Pulmonary artery endothelial cell (primary cell): ENCODE data around the gene TBC1D16. TPM values are rescaled to one million over a fixed set of nuclear protein-coding genes. Genes with fewer than 3 reads are reported as not detected.

Experiments used
- DNase-seq: peaks from one replicate; pipeline ENCODE4 v3.0.0-alpha.2; 2011; ENCODE audit warnings: low read depth, low spot score
- total RNA-seq: library from RNA; depleted of rRNA; stranded (reverse); fragments of >200 nt; gene quantifications from 2 replicates; pipeline ENCODE4 v1.2.3, GENCODE V29; 2014

TBC1D16 gene
- total RNA-seq, 1 donor from 2014 or later: 41.1 TPM

DNA sequence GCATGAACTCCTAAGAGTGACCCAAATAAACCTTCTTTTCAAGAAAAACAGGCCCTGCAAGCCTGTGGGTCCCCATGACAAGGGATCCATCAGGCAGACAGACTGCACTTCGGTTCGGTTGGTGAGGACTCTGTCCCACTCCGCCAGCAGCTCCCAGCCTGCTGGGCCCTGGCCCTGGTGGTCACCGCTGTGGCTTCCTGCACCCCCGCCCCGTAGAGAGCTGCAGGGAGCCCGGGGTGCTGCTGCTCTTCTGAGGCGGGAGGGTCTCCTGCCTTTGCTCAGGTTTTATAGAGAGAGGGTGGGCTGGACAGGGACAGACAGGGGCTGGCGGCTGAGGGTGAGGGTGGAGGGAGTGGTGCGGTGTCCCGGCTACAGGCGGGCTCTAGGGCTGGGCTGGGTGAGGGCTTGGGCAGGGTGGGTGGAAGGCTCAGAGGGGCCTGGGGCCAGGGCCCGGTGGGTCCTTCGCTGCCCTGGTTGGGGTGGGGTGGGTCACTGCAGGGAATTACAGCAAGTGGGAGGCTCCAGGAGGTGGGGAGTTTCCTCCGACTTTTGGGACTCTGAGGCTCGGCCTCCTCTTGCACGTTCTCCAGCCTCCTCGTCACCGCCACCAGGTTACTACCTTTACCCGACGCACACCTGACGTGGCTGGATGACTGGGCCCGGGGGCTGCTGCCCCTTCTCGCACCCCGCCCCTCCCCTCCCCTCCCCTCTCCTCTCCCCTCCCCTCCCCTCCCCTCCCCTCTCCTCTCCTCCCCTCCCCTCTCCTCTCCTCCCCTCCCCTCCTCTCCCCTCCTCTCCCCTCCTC is 106.2 kb downstream of the TBC1D16 start:
- DNase-seq: no peak

DNA sequence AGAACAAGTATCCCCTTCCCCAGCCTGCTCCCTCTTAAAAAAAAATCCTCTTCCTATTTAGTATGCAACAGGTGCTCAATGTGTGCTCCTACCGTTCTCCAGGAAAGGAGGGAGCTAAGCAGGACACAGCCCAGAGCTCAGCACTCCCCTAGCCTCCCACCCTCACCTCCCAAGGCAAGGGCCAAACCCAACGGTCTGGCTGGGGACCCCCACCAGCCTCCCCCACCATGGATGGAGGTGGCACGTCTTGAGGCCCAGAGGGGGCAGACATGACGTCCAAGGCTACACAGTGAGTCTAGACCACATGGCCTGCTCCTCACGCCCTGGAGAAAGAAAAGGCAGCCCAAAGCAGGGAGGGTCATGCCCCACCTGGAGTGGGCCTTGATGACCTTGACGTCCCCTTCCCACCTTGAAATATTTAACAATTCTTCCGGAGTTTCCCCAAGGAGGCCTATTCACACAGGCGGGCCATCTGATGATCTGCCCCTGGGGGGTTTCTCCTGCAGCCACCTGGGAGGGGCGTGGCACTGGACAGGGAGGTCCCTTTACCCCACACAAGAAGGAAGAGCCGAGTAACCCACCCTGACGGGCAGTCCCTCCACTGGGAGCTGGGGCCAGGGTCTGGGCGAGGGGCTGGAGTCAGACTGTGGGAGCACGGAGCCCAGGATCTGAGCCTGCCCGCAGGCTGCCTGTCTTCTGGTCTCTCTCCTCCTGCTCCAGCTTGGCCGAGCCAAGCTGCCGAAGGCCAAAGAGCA is 107.0 kb downstream of the TBC1D16 start:
- no peak for DNase-seq

DNA sequence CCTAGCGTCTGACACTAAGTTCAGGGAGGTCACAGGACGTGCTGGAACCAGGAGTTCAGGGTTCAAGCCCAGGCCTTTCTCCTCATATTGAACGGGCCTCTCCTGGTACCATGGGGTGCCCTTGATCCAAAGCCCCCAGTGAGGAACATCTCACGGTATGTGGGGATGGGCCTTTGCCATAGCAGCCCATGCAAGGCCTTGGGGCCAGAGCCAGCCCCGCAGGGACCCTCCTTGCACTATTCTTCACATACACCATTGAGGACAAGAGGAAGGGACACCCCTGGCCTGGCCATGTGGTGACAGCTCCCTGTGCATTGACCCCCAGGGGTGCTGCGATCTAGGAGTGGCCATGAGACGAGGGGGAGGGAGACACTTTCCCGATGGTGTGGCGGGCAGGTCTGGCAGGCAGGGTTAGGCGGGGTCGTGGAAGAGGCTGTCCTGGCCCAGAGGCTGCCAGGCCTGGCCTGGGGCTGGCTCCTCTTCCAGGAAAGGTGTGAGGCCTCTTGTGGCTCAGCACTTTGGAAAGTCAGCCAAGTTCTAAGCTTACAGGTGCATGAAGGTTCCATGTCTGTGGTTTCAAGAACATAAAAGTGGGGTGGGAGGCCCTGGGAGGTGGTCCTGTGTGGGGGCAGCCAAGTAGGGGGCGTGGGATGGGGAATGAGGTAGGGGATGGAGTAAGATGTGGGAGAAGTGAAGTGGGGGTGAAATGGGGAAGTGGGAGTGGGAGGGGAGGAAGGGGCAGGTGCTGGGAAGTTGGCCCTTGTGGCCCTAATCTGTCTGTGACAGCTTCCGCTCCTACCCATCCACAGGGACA is 107.8 kb downstream of the TBC1D16 start:
- no peak for DNase-seq

DNA sequence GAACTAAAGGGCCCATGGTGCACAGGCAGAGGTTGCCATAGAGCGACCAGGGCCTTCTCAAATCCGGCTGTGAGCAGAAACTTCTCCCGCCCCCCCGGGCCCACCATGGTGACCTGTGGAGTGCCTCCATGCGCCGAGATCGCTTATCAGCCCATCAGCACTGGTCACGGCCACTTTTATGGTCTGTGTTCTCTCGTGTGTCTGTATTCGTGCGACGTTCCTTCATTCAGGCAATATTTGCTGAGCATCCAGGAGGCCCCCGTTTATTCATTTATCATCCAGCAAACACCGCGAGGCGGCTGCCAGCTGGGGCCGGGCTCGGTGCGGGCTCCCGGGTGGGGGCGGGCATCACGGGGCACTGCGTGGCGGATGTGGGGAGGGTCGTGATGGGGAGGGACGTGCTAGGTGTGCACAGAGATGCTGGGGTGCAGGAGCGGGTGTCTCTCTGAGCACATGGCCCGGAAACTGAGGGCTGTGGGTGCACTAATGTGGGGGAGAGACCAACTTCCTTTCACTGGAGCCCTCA is 108.5 kb downstream of the TBC1D16 start:
- DNase-seq: no peak

DNA sequence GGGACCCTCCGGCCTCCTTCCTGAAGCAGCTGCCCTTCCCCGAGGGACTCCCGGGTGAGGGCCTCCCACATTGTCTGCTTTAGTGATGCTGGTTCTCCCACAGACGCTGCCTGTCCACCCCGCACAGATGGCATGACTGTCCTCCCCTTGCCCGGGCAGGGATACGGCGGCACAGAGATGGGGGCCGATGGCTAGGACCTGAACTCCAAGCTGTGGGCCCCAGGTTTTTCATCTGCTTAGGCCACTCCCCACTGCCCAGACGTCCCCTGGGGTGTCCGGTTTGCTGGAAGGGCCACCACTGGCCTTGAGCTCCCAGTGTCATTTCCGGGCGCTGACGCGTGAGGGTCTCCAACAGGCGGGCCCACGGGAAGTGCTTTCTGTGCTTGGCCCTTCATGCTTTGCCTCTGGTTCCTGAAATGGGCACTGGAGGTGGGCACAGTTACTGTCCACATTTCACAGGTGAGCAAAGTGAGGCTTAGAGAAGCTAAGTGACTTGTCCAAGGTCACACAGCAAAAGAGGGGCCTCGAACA is 109.0 kb downstream of the TBC1D16 start:
- DNase-seq: no peak

DNA sequence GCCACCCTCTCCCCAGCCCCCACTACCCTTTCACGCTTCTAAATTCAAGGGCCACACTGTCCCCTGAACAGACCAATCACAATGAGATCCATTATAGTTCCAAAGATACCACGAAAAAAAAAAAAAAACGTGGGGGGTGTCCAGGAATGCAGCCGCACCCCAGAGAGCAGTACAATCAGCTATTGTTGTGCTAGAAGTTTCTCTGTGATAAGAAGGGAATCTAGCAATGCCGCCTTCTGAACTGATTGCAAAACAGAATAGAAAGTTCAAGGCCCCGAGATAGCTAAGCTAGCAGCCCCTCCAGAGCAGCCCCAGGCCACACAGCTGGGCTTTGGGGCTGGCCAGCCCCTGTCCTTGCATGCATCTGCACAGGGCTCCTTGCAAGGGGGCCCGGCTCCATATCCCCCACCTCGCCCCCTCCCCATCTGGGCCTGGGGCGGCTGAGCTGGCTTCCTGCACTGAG is 109.5 kb downstream of the TBC1D16 start:
- DNase-seq: no peak

DNA sequence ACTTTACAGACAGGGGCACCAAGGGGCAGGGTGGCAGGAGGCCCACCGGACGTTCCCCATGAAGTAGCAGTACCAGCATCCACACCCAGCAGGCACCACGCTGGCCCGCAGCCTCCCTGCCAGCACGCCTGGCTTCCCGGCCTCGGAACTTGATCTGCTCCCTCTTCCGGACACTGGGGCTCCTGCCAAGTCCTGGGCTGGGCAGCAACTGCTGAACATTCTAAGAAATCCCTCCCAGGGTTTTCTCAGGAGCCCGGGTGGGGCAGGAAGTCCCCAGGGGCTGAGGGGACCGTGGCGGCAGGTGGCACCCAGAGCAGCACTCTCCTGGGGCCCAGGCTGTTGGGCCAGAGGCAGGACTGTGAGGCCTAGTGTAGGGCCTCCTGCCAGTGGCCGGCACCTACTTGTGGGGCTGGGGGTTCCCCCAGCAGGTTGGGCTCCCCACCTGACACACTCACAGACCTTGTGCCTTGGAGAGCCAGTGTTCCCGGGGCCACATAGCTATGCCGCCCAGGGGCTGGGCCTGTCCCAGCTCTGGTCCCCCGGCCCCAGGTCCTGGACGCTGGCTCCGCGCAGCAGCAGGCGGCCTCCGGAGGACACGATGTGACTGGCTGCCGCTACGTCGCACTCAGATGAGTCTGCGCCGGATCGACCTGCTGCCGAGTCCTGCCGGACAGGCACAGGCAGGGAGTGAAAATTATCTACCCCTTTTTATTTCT is 110.3 kb downstream of the TBC1D16 start:
- DNase-seq: no peak

DNA sequence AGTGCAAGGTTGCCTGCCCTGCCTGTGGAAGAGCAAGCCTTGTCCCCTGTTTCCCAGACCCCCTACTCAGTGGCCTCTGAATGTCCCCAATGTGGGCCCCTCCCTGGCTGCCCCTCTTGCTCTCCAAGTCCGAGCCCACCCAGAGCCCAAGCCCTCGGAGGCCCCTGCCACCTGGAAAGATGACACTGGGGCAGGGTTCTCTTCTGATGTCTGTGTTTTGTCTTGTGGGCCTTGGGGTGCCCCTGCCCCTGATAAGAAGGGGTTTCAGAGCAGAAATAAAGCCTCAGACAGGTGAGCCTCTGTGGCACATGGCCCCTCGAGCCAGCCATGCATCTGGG is 111.1 kb downstream of the TBC1D16 start:
- DNase-seq: no peak

DNA sequence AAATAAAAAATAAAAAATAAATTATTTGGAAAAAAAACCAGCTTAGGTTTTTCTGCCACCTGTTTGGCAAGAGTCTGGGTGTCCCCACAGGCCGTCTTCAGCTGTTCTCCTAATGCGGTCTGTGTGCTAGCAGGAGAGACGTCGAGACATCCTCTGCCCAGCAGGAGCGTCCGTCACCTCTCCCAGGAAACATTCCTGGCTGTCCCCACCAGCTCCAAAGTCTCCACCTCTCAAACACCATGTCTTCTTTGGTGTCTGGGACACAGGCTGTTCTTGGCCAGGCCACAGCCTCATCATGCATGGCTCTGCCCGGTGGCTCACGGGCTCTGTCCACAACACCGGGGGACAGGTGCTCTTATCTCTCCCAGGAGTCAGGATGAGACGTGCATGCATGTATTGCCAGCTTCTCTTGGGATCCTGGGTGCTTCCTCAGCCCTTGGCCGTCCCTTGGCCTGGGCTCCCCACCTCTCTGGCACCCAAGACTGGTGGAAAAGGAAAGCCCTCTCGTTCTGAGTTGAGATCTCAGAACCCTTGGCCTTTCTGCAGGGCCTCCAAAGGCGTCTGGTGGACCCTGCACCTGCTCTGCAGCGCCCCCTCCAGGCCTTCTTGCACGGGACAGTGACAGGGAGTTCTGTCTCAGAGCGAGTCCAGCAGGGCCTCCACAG is 111.6 kb downstream of the TBC1D16 start:
- no peak for DNase-seq

DNA sequence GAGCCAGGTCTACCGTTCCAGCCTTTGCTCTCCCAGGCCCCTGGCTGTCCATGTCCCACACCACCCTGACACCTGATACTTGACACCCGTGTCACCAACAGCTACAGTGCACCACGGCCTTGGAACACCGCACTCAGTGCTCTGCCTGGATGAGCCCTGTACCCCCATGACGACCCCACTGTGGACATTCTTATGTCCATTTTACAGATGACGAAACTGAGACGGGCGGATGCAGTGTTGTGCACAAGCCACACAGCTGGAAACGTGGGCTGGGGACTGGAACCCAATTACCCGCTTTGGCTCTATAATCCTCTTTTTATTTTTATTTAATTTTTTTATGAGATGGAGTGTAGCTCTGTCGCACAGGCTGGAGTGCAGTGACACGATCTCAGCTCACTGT is 112.9 kb downstream of the TBC1D16 start:
- no peak for DNase-seq

DNA sequence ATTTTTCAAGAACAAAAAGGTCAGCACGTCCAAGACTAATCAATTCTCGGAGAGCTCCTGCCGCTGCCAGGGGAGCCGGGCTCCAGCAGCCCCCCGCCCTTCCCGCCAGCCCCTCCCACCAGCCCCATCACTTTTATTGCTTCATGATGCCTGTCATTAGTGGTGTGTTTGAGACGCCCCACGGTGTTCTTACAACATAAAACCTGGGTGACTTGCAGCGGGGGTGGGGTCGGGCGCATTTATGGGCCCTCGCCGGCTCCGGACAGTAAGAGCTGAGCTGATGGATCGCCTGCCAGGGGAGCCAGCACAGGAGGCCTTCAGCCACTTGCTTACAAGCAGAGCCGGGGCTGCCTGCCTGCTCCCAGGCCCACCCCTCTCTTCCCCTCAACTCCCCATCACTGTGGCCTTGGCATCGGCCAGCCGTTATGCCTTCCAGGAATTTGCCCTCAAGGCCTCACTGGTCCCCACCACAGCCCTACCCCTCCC is 113.5 kb downstream of the TBC1D16 start:
- DNase-seq: no peak

DNA sequence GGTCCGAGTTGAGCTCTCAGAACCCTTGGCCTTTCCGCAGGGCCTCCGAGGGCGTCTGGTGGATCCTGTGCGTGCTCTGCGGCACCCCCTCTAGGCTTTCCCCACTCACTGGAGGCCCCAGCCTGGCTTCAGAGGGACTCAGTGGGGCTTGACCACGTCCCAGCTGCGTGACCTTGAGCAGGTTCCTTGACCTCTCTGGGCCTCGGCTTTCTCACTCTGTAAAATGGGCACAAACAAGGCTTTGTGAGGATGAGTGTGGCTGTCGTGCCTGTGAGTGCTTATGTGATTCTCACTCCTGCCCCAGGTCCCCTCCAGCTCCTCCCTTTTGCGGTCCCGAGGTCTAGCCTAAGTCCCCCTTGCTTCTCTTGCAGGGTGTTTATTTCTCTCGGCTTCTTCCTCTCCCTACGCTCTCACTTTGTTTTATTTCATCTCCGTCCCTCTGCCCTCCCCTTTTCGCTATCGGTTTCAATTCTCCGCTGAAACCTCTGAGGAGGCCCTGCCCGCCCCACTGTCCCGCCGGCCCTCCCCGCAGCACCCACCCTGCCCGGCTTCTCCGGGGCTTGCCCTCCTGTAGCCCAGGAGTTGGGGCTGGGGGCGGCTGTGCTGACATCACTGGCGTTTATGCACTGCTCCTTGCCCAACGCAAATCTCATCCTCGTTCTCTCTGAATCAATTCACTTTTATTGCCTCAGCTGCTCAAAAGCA is 114.1 kb downstream of the TBC1D16 start:
- DNase-seq: no peak

DNA sequence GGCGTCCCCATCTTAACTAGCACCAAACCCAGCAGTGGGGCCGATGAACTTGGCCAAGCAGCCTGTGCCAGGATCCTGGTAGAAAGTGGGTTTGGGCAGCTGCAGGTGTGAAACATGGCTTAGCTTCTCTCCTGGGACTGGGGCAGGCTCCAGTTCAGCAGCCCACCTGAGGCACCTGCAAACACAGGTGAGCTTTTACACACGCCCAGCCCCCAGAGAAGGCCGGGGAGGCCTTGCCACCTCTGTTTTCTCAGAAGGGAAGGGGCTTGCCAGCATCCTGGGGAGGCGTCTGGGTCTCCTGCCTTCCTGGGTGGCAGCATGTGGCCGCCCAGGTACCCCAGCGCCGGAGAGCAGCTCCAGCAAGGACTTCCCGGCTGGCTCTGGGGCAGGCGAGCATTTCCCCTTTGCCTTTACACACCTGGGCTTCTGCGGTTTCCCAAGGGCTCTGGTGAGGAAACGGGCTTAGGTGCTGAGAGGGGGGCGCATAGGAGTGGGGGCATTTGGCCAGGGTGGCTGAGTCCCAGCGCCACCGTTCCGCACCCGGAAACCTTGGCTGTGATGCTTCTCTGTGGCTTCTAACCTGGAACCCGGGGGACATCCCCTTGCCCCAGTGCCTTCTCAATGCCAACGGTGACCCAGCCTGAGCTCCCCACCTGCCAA is 114.8 kb downstream of the TBC1D16 start:
- DNase-seq: no peak

DNA sequence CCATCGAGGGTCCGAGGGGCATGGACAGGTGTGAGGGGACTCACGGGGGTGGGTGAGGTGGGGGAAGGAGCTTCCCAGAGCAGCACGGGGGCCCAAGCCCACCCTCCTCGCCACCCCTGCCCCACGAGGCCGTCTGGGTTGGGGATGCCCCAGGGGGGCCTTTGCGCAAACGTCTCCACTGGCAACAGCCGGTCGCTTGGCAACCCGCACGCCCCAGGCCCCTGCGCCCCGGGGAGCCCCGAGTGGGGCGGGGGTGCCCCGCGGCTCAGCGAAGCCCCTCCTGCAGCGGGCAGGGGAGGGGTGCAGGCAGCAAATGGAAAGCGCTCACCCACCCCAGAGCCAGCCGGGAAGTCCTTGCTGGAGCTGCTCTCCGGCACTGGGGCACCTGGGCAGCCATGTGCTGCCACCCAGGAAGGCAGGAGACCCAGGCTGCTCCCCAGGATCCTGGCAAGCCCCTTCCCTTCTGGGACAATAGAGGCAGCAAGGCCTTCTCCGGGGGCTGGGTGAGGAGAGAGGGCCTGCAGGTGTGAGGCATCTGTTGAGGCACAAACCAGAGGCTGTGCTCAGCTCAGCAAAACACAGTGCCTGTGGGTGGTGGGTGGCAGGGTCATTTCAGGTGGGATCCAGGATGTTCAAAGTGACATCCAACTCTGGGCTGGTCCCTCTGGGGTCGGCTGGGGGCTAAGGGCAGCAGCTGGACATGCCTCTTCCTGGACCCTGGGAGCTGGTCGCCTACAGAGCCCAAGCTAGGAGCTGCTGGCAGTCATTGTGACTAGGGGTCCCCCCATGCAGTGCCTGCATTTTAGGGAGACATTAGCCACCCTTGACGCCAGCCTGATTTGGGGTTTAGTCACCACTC is 115.6 kb downstream of the TBC1D16 start:
- no peak for DNase-seq

DNA sequence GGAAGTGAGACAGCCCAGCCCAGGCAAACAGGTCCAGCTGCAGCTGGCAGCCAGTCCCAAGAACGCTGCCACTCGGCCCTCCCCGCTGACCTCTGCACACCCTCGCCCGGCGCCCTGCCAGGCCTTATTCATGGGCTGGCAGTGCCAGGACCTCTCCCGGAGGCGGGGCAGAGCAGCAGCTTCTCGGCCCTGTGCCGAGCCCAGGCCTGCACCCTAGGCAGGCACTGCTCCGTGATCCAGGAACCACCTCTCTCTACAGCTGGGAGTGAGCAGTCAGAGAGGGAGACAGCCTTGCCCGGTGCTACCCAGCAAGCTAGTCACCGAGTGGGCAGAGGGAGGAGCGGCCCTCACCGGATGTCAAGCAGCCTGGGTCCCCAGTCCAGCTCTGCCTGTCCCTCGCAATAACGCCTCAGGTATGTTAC is 116.5 kb downstream of the TBC1D16 start:
- DNase-seq: no peak

DNA sequence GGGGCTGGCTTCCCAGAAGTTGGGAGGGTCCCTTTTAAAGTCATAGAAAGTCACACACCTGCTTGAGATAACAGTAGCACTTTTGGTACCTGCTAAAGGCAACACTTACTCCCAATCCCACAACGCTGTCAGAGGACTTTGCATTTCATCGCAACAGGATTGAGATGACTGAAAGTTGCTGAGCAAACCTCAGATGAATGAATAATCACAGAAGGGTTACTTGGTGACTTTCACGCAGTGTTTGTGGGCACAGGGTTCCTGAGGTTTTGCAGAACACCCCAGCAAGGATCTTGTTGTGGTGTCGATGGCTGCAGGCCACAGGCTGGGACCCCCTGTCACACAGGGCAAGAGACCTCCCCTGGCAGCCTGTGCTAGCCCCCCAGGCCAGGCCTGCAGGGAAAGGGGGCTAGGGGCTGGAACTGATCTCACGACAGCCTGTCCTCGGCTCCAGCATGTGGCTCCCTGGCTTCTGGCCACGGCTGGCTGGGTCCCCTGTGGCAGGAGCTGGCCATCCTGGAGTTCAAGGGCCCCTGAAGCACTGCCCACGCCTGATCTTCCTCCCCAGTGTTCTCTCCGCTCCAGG is 117.0 kb downstream of the TBC1D16 start:
- no peak for DNase-seq

DNA sequence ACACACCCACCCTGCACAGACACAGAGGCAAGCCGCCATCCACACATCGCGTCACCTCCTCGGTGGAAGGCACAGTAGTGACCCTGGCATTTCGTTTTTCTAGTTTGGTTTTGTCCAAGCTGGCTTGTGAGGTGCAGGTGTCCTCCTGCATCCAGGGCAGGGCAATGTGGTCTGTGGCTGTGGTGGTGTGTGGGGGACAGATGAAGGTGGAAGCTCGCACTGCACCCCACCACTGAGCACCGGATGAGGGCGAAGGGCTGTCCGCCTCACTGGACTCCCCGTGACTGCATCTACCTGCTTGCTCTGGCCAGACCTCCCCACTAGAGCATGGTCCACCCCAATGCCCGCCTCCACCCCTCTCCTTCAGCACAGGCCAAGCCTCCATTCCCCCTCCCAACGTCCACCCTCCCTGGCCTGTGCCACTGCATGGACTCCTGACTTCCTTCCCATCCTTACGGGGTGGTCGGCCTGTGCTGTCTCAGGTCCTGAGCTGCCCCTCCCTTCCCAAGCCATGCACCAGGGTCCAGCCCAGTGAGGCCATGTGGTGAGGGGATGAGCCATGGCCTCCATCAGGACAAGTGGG is 117.7 kb downstream of the TBC1D16 start:
- DNase-seq: no peak
